Dedifferentiated amniotic fluid mesenchymal stem cell (primary cell): ENCODE results near the gene PRICKLE3.
"Not testable (repeated sequence)": the region's sequence is repeated elsewhere in the genome, so short reads cannot be mapped to it uniquely, and the experiment has no call there.

Experiments used
- DNase-seq: peaks from one replicate; pipeline ENCODE4 v3.0.0-alpha.2; 2016; ENCODE audit errors: extremely low spot score

Gene PRICKLE3

GRCh38 chrX:49161632-49162031 is 24.5 kb downstream of the PRICKLE3 start:
- no peak for DNase-seq

- DNase-seq = no peak
Measured at GRCh38 chrX:49160908-49161307, 25.3 kb downstream of the PRICKLE3 start.

GRCh38 chrX:49157194-49157593 is 29.0 kb downstream of the PRICKLE3 start:
- no peak for DNase-seq

GRCh38 chrX:49155900-49156837 is 30.0 kb downstream of the PRICKLE3 start:
- peak; percentile 77 for DNase-seq

- no peak for DNase-seq
Measured at GRCh38 chrX:49155243-49155899, 30.8 kb downstream of the PRICKLE3 start.

GRCh38 chrX:49153467-49153866 is 32.7 kb downstream of the PRICKLE3 start:
- DNase-seq = no peak

GRCh38 chrX:49149291-49149690 is 36.9 kb downstream of the PRICKLE3 start:
- not testable (repeated sequence) for DNase-seq

- DNase-seq = not testable (repeated sequence)
Measured at GRCh38 chrX:49148390-49149100, 37.6 kb downstream of the PRICKLE3 start.

- no peak for DNase-seq
Measured at GRCh38 chrX:49147936-49148335, 38.2 kb downstream of the PRICKLE3 start.

GRCh38 chrX:49147282-49147681 is 38.9 kb downstream of the PRICKLE3 start:
- no peak for DNase-seq

GRCh38 chrX:49143154-49143553 is 43.0 kb downstream of the PRICKLE3 start:
- not testable (repeated sequence) for DNase-seq

- DNase-seq = not testable (repeated sequence)
Measured at GRCh38 chrX:49142264-49142663, 43.9 kb downstream of the PRICKLE3 start.

GRCh38 chrX:49139713-49140112 is 46.5 kb downstream of the PRICKLE3 start:
- no peak for DNase-seq

GRCh38 chrX:49137492-49137891 is 48.7 kb downstream of the PRICKLE3 start:
- DNase-seq = no peak

- no peak for DNase-seq
Measured at GRCh38 chrX:49133759-49134158, 52.4 kb downstream of the PRICKLE3 start.

- DNase-seq = not testable (repeated sequence)
Measured at GRCh38 chrX:49132275-49132674, 53.9 kb downstream of the PRICKLE3 start.

GRCh38 chrX:49129427-49129826 is 56.7 kb downstream of the PRICKLE3 start:
- no peak for DNase-seq

- DNase-seq = not testable (repeated sequence)
Measured at GRCh38 chrX:49127742-49128258, 58.4 kb downstream of the PRICKLE3 start.
